Neuronal stem cell (in vitro differentiated cells): ENCODE measurements around the gene STH.

ENCODE experiments used
- DNase-seq: peaks from one replicate; pipeline ENCODE4 v3.0.0-alpha.2; 2013; ENCODE audit warnings: low spot score
- H2AFZ ChIP-seq: one replicate; pipeline ENCODE4 v1.6.1; 2013; ENCODE audit warnings: mild to moderate bottlenecking, low read length, inconsistent platforms
- H2AK5ac ChIP-seq: 2 replicates; pipeline ENCODE4 v1.6.1; 2013; ENCODE audit warnings: low read depth, mild to moderate bottlenecking, inconsistent platforms, low read length, moderate library complexity, mixed read lengths
- H2BK120ac ChIP-seq: 2 replicates; pipeline ENCODE4 v1.6.1; 2013; ENCODE audit warnings: low read depth, mild to moderate bottlenecking, inconsistent platforms, low read length, moderate library complexity, mixed read lengths
- H2BK12ac ChIP-seq: one replicate; pipeline ENCODE4 v1.6.1; 2013; ENCODE audit warnings: low read length, inconsistent platforms
- H2BK15ac ChIP-seq: 2 replicates; pipeline ENCODE4 v1.6.1; 2013; ENCODE audit warnings: mild to moderate bottlenecking, low read length, inconsistent platforms, mixed read lengths
- H2BK5ac ChIP-seq: one replicate; pipeline ENCODE4 v1.6.1; 2013; ENCODE audit warnings: inconsistent platforms, mild to moderate bottlenecking, low read length, moderate library complexity
- H3K14ac ChIP-seq: one replicate; pipeline ENCODE4 v1.6.1; 2013; ENCODE audit warnings: low read length, inconsistent platforms
- H3K18ac ChIP-seq: 2 replicates; pipeline ENCODE4 v1.6.1; 2013; ENCODE audit warnings: low read length, inconsistent platforms
- H3K23ac ChIP-seq: 2 replicates; pipeline ENCODE4 v1.6.1; 2013; ENCODE audit warnings: low read depth, mild to moderate bottlenecking, mixed read lengths, low read length, inconsistent platforms; ENCODE audit not compliant: poor library complexity
- H3K27ac ChIP-seq: replicated peaks from 3 replicates; pipeline ENCODE4 v1.5.1; 2013; ENCODE audit warnings: low read length, inconsistent platforms
- H3K27me3 ChIP-seq, 3 experiments: 2 replicates each; pipeline ENCODE4 v1.6.1; 2013; ENCODE audit warnings: low read length in 3 of 3, mild to moderate bottlenecking in 2 of 3, inconsistent platforms in 1 of 3, low read depth in 1 of 3, mixed read lengths in 1 of 3, moderate library complexity in 1 of 3; ENCODE audit not compliant: control insufficient read depth in 3 of 3, insufficient read depth in 3 of 3
- H3K36me3 ChIP-seq, 2 donors: replicated peaks in 1 of 2; 2 replicates each; pipeline ENCODE4 v1.6.1; 2013; ENCODE audit warnings: low read length in 2 of 2; ENCODE audit not compliant: control insufficient read depth in 2 of 2, insufficient read depth in 2 of 2
- H3K4ac ChIP-seq: 2 replicates; pipeline ENCODE4 v1.6.1; 2013; ENCODE audit warnings: inconsistent platforms, mild to moderate bottlenecking, low read length, moderate library complexity
- H3K4me1 ChIP-seq, 2 donors: 1 replicate in 1 of 2; 2 replicates in 1 of 2; pipeline ENCODE4 v1.6.1; 2013; ENCODE audit warnings: low read length in 2 of 2, low read depth in 1 of 2; ENCODE audit not compliant: control insufficient read depth in 2 of 2, insufficient read depth in 1 of 2
- H3K4me2 ChIP-seq: one replicate; pipeline ENCODE4 v1.6.1; 2013; ENCODE audit warnings: mild to moderate bottlenecking, low read length, inconsistent platforms; ENCODE audit not compliant: insufficient read depth, poor library complexity, severe bottlenecking
- H3K4me3 ChIP-seq, 2 donors: 2 replicates each; pipeline ENCODE4 v1.5.1; 2013; ENCODE audit warnings: low read length in 2 of 2, mild to moderate bottlenecking in 2 of 2, inconsistent platforms in 1 of 2, moderate library complexity in 1 of 2
- H3K79me1 ChIP-seq: one replicate; pipeline ENCODE4 v1.6.1; 2013; ENCODE audit warnings: low read depth, mild to moderate bottlenecking, inconsistent platforms, low read length, moderate library complexity
- H3K9ac ChIP-seq: one replicate; pipeline ENCODE4 v1.6.1; 2013; ENCODE audit warnings: mild to moderate bottlenecking, low read depth, low read length, inconsistent platforms; ENCODE audit not compliant: poor library complexity
- H3K9me3 ChIP-seq, 2 donors: replicated peaks in 1 of 2; 2 replicates each; pipeline versions ENCODE3 to v1.6.1; 2013; ENCODE audit warnings: low read length in 2 of 2, mild to moderate bottlenecking in 2 of 2, inconsistent platforms in 1 of 2, low read depth in 1 of 2, mixed read lengths in 1 of 2, moderate library complexity in 1 of 2; ENCODE audit not compliant: control insufficient read depth in 2 of 2, insufficient read depth in 1 of 2
- H4K8ac ChIP-seq: one replicate; pipeline ENCODE4 v1.6.1; 2013; ENCODE audit warnings: low read depth, mild to moderate bottlenecking, inconsistent platforms, low read length, moderate library complexity
- H4K91ac ChIP-seq: one replicate; pipeline ENCODE4 v1.6.1; 2013; ENCODE audit warnings: low read length, low read depth, mild to moderate bottlenecking, inconsistent platforms; ENCODE audit not compliant: poor library complexity
- WGBS, 2 donors: extraction: QIAGEN DNeasy Blood & Tissue Kit; methylation state at CpG; one replicate each; pipeline ENCODE4 v1.1.7; 2013; ENCODE audit warnings: missing lambda C conversion rate in 2 of 2, mixed read lengths in 1 of 2; ENCODE audit not compliant: insufficient read length in 2 of 2, insufficient replicate concordance in 1 of 2; ENCODE audit errors: extremely low coverage in 2 of 2; 5-methylcytosine and 5-hydroxymethylcytosine counted together

The STH gene

DNA sequence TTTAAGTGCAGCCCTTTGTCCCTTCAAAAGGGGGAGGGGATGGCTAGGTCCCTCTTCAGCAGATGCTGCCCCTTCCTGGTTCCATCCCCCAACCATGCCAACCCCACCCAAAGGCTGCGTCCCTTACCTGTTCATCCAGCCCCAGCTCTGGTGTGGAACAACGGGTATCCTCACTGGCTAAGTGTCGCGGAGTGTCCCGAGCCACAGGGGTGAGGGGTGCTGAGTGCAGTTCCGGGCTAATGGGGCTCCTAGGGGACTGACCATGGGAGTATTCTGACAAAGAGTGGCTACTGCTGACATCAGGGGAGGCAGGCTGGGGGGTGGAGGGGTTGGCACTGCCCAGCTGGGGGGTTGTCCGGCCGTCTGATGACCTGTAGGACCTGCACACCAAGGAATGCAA is 32.9 kb downstream of the STH start:
- Histone ChIP-seq H2AFZ (no peak overlapping the region), H2BK12ac (no peak overlapping the region)

DNA sequence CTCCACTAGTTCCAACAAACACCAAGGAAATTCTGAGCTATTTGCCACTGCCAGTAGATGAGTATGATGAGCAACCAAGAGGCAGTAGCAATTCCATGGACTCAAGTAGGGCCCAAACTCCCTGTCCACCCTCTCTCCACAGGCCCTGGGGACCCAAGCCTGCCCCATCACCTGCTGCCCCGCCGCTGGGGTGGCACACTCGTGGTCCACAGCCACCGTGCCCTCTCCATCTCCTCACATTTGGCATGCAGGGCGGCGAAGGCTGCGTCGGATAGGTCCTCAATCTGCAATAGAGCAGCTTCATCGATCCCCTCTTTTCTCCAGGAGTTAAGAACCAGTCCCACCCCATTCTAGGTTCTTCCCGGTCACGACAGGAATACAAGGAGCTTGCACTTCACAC is 33.9 kb downstream of the STH start:
- no peak overlapping the region for H2BK12ac ChIP-seq
- peaks cover 0 to 3% of the 10 kb centered on the region in 2 donors for H3K4me1 ChIP-seq
- no peak overlapping the region for H2BK15ac ChIP-seq
- no peak overlapping the region for H3K4me3 ChIP-seq
- no peak overlapping the region for H2AK5ac ChIP-seq
- H3K9ac ChIP-seq: no peak overlapping the region
- no peak for DNase-seq
- H4K8ac ChIP-seq: no peak overlapping the region
- no peaks in the 10 kb centered on the region for H3K27me3 ChIP-seq
- H3K27ac ChIP-seq: no peak overlapping the region
- no peaks in the 10 kb centered on the region for H3K9me3 ChIP-seq
- H2AFZ ChIP-seq: no peak overlapping the region
- peaks cover 4% of the 10 kb centered on the region for H3K79me1 ChIP-seq
- H3K36me3 ChIP-seq: peaks cover 48 to 100% of the 10 kb centered on the region in 2 donors
- H3K4me2 ChIP-seq: no peak overlapping the region
- H2BK5ac ChIP-seq: no peak overlapping the region
- H3K14ac ChIP-seq: no peak overlapping the region
- no peak overlapping the region for H2BK120ac ChIP-seq
- no peak overlapping the region for H3K23ac ChIP-seq
- no peak overlapping the region for H3K4ac ChIP-seq
- H4K91ac ChIP-seq: no peak overlapping the region
- WGBS, 2 donors: no CpG with 5 or more reads among the region's 11 CpGs
- H3K18ac ChIP-seq: no peak overlapping the region

More for the DNA sequence above, 32.9 kb downstream of the STH start:
- Histone ChIP-seq H3K4me1 (peaks cover 0 to 5% of the 10 kb centered on the region in 2 donors), H2AK5ac (no peak overlapping the region), H3K4me3 (no peak overlapping the region), H4K91ac (no peak overlapping the region), H3K27me3 (no peaks in the 10 kb centered on the region), H3K27ac (no peak overlapping the region), H3K36me3 (peaks cover 48 to 100% of the 10 kb centered on the region in 2 donors), H3K79me1 (peaks cover 4% of the 10 kb centered on the region), H3K4me2 (no peak overlapping the region), H2BK120ac (no peak overlapping the region), H2BK5ac (no peak overlapping the region), H3K18ac (no peak overlapping the region), H4K8ac (no peak overlapping the region), H2BK15ac (no peak overlapping the region), H3K4ac (no peak overlapping the region), H3K14ac (no peak overlapping the region), H3K9ac (no peak overlapping the region), H3K9me3 (no peaks in the 10 kb centered on the region), H3K23ac (no peak overlapping the region)
- DNase-seq: no peak
- WGBS, 2 donors: no CpG with 5 or more reads among the region's 8 CpGs

DNA sequence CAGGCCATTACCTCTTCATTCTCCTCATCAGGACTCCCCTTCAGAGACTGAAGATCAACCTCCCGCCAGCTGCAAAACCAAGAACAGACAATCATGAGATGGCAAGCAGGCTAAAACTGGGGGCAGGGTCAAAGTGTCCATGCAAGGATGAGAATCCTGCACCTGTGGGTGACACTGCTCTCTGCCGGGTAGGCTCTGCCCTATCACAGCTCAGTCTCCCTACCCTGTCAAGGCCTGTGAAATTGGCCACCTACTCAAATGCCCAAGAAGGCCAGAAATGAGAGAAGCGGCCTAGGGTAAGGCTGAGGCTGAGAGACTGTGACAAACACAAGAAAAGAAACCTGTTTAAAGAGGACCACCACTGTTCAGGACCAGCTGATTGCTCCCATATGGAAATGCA is 34.3 kb downstream of the STH start:
- H3K23ac ChIP-seq: no peak overlapping the region
- H3K4me3 ChIP-seq: no peak overlapping the region
- H3K36me3 ChIP-seq: peaks cover 53 to 100% of the 10 kb centered on the region in 2 donors
- no peak overlapping the region for H4K91ac ChIP-seq
- H3K18ac ChIP-seq: no peak overlapping the region
- no peak overlapping the region for H3K14ac ChIP-seq
- H2BK15ac ChIP-seq: no peak overlapping the region
- no peak overlapping the region for H2BK120ac ChIP-seq
- no peaks in the 10 kb centered on the region for H3K27me3 ChIP-seq
- no peak for DNase-seq
- peaks cover 4% of the 10 kb centered on the region for H3K79me1 ChIP-seq
- H3K9ac ChIP-seq: no peak overlapping the region
- no peak overlapping the region for H2BK12ac ChIP-seq
- no peak overlapping the region for H4K8ac ChIP-seq
- no CpG with 5 or more reads among the region's 3 CpGs for WGBS, 2 donors
- H2BK5ac ChIP-seq: no peak overlapping the region
- no peak overlapping the region for H3K4ac ChIP-seq
- H3K4me2 ChIP-seq: no peak overlapping the region
- no peak overlapping the region for H2AK5ac ChIP-seq
- H2AFZ ChIP-seq: no peak overlapping the region
- no peaks in the 10 kb centered on the region for H3K9me3 ChIP-seq
- H3K4me1 ChIP-seq: peaks cover 0 to 3% of the 10 kb centered on the region in 2 donors
- H3K27ac ChIP-seq: no peak overlapping the region

DNA sequence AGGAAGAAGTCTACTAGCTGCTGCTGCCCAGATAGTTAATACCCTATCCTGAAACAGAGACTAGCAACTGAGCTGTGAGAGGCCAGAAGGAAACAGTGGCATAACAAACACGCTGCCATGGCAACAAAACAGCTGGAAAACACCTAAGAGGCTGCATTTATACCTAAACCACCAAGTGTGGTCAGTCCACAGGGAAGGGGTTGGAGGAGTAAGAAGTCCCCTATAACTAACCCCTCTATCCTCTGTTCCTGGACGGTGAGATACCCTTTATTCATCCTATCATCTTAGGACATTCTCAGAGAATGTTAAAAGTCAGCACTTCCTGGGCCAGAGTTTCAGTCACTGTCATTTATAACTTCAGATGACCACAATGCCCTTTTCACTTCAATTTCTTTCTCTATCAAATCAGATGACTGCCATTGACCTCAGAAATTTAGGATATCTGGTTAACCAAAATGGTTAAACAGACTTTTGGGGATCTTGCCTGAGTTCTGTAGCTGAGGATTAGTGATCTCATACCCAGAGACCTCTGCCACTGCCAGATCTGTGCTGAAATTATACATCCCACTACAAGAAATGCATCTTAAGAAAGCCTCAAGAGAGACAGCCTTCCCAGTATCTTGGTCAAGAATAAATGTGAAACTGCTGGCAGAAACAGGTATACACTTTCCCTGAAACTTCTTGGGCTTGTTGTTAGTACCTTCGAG is 36.2 kb downstream of the STH start:
- peaks cover 67 to 100% of the 10 kb centered on the region in 2 donors for H3K36me3 ChIP-seq
- no peak overlapping the region for H2AFZ ChIP-seq
- no peak overlapping the region for H4K8ac ChIP-seq
- H2BK15ac ChIP-seq: no peak overlapping the region
- peaks cover 4% of the 10 kb centered on the region for H3K79me1 ChIP-seq
- H3K27me3 ChIP-seq: no peaks in the 10 kb centered on the region
- H3K27ac ChIP-seq: no peak overlapping the region
- H3K4me2 ChIP-seq: no peak overlapping the region
- WGBS, 2 donors: no CpG with 5 or more reads among the region's 3 CpGs
- H3K4me1 ChIP-seq: no peaks in the 10 kb centered on the region
- no peak overlapping the region for H3K23ac ChIP-seq
- H3K18ac ChIP-seq: no peak overlapping the region
- no peaks in the 10 kb centered on the region for H3K9me3 ChIP-seq
- no peak overlapping the region for H2AK5ac ChIP-seq
- H3K4me3 ChIP-seq: no peak overlapping the region
- no peak overlapping the region for H2BK120ac ChIP-seq
- no peak overlapping the region for H2BK12ac ChIP-seq
- no peak overlapping the region for H2BK5ac ChIP-seq
- H3K14ac ChIP-seq: no peak overlapping the region
- no peak overlapping the region for H3K4ac ChIP-seq
- no peak for DNase-seq
- no peak overlapping the region for H3K9ac ChIP-seq
- no peak overlapping the region for H4K91ac ChIP-seq
